CD4-positive, alpha-beta T cell treated with Interferon alpha-2 for 1 hour (primary cell): ENCODE data around the gene LEFTY2.
"Not testable (repeated sequence)": the region's sequence is repeated elsewhere in the genome, so short reads cannot be mapped to it uniquely, and the experiment has no call there.

Experiments
- DNase-seq, 2 donors: peaks; one replicate each; pipeline ENCODE4 v3.0.0-alpha.2; 2020 to 2022

The LEFTY2 gene

GRCh38 chr1:225899044-225899925 is 41.7 kb downstream of the LEFTY2 start:
- DNase-seq: no peak

GRCh38 chr1:225897595-225898514 is 43.2 kb downstream of the LEFTY2 start:
- DNase-seq: peak; percentile 27 to 52

GRCh38 chr1:225896937-225897549 is 44.0 kb downstream of the LEFTY2 start:
- peak; percentile 79 to 88 for DNase-seq

- DNase-seq: no peak
Measured at GRCh38 chr1:225896494-225896893, 44.5 kb downstream of the LEFTY2 start.

GRCh38 chr1:225892307-225892706 is 48.7 kb downstream of the LEFTY2 start:
- no peak for DNase-seq

GRCh38 chr1:225891229-225891972 is 49.6 kb downstream of the LEFTY2 start:
- DNase-seq: no peak

- DNase-seq: no peak
Measured at GRCh38 chr1:225890346-225891228, 50.4 kb downstream of the LEFTY2 start.

GRCh38 chr1:225889743-225890142 is 51.3 kb downstream of the LEFTY2 start:
- no peak for DNase-seq

- DNase-seq: no peak
Measured at GRCh38 chr1:225888898-225889601, 52.0 kb downstream of the LEFTY2 start, which contains the start of gene LEFTY1. TSS of gene LEFTY1 (minus strand) at chr1:225889146. CDS start at chr1:225889066, 80 bp downstream.

- no peak for DNase-seq
Measured at GRCh38 chr1:225888289-225888897, 52.6 kb downstream of the LEFTY2 start.

- DNase-seq: not testable (repeated sequence)
Measured at GRCh38 chr1:225887554-225888288, 53.3 kb downstream of the LEFTY2 start.

- no peak for DNase-seq
Measured at GRCh38 chr1:225887030-225887314, 54.0 kb downstream of the LEFTY2 start.
